Measurements from ENCODE around the gene RASA2. TPM values are rescaled to one million over a fixed set of nuclear protein-coding genes. Genes with fewer than 3 reads are reported as not detected.

RASA2 gene
- total and polyA plus RNA-seq, 9 of the 15 experiments (the other 6 are each of a cell fraction or from before 2014, with no cell fraction given) = 2.0 to 12.8 (median 9.5) TPM

- TF ChIP-seq ZNF274 (IDR thresholded peaks at IDR 0.05; ENCODE audit: borderline replicate concordance, low read depth, low read length) (no peak), MTA1 (IDR thresholded peaks at IDR 0.05; ENCODE audit: borderline replicate concordance) (no peak), ZMIZ1 (IDR thresholded peaks at IDR 0.05; ENCODE audit: low read depth in 2 of 2, low read length in 2 of 2) (no peak), SIRT6 (IDR thresholded peaks at IDR 0.05; ENCODE audit: low read depth, low read length) (no peak), SMAD4 (CRISPR knock-in tag; conservative IDR thresholded peaks at IDR 0.05) (0 out of 2 replicates have a peak, but pooled peaks have one; percentile 36), BRF1 (IDR thresholded peaks at IDR 0.05; ENCODE audit: borderline replicate concordance, extremely low read depth, insufficient read length) (no peak), SLC30A9 (CRISPR knock-in tag; IDR thresholded peaks at IDR 0.05) (no peak), RBM17 (IDR thresholded peaks at IDR 0.05; ENCODE audit: borderline replicate concordance, low read depth, low read length) (no peak), RCOR1 (IDR thresholded peaks at IDR 0.05; ENCODE audit: borderline replicate concordance in 1 of 2, low read depth in 2 of 2, low read length in 2 of 2) (peak in 1 of 2 experiments; percentile 30; a peak in 1 of 4 replicates), ASH1L (IDR thresholded peaks at IDR 0.05; ENCODE audit: borderline replicate concordance, low read depth, partially characterized antibody) (no peak), POLR3G (IDR thresholded peaks at IDR 0.05; ENCODE audit: extremely low read depth, insufficient read length, insufficient replicate concordance) (no peak), PTRF (tag; IDR thresholded peaks at IDR 0.05) (no peak), ZC3H4 (CRISPR knock-in tag; IDR thresholded peaks at IDR 0.05; ENCODE audit: borderline replicate concordance) (no peak), RFX1 (IDR thresholded peaks at IDR 0.05) (no peak), C11orf30 (IDR thresholded peaks at IDR 0.05; ENCODE audit: low read depth) (no peak)
- TF ChIP-seq, protein P1, sequence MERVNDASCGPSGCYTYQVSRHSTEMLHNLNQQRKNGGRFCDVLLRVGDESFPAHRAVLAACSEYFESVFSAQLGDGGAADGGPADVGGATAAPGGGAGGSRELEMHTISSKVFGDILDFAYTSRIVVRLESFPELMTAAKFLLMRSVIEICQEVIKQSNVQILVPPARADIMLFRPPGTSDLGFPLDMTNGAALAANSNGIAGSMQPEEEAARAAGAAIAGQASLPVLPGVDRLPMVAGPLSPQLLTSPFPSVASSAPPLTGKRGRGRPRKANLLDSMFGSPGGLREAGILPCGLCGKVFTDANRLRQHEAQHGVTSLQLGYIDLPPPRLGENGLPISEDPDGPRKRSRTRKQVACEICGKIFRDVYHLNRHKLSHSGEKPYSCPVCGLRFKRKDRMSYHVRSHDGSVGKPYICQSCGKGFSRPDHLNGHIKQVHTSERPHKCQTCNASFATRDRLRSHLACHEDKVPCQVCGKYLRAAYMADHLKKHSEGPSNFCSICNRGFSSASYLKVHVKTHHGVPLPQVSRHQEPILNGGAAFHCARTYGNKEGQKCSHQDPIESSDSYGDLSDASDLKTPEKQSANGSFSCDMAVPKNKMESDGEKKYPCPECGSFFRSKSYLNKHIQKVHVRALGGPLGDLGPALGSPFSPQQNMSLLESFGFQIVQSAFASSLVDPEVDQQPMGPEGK (CRISPR knock-in tag; IDR thresholded peaks at IDR 0.05; ENCODE audit: borderline replicate concordance) = no peak
- TF ChIP-seq, protein P2, sequence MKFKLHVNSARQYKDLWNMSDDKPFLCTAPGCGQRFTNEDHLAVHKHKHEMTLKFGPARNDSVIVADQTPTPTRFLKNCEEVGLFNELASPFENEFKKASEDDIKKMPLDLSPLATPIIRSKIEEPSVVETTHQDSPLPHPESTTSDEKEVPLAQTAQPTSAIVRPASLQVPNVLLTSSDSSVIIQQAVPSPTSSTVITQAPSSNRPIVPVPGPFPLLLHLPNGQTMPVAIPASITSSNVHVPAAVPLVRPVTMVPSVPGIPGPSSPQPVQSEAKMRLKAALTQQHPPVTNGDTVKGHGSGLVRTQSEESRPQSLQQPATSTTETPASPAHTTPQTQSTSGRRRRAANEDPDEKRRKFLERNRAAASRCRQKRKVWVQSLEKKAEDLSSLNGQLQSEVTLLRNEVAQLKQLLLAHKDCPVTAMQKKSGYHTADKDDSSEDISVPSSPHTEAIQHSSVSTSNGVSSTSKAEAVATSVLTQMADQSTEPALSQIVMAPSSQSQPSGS (CRISPR knock-in tag; IDR thresholded peaks at IDR 0.05) = no peak
- TF ChIP-seq, protein P3, sequence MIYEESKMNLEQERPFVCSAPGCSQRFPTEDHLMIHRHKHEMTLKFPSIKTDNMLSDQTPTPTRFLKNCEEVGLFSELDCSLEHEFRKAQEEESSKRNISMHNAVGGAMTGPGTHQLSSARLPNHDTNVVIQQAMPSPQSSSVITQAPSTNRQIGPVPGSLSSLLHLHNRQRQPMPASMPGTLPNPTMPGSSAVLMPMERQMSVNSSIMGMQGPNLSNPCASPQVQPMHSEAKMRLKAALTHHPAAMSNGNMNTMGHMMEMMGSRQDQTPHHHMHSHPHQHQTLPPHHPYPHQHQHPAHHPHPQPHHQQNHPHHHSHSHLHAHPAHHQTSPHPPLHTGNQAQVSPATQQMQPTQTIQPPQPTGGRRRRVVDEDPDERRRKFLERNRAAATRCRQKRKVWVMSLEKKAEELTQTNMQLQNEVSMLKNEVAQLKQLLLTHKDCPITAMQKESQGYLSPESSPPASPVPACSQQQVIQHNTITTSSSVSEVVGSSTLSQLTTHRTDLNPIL (CRISPR knock-in tag; IDR thresholded peaks at IDR 0.05) = no peak
These were observed 34.8 kb upstream of the RASA2 start (continued) for GRCh38 chr3:141452045-141452444.

Data from K562 (cell line).